H1 (cell line): Measurements from ENCODE around the gene ZFP91. TPM values are rescaled to one million over a fixed set of nuclear protein-coding genes. Genes with fewer than 3 reads are reported as not detected.
A peak's percentile ranks its signal among the peaks of the same experiment; 100 is the strongest.

ENCODE experiments used
- CTCF ChIA-PET: fragments of 300-600 bp; sonication (Branson Sonifier 250); formaldehyde crosslinking; loops from one replicate; lab custom pipeline; 2021; ENCODE audit not compliant: partially characterized antibody; lab: Charles Lee
- POLR2A ChIA-PET: fragments of 300-600 bp; sonication (Branson Sonifier 250); formaldehyde crosslinking; loops from one replicate; lab custom pipeline; 2021; ENCODE audit warnings: inconsistent platforms; ENCODE audit not compliant: partially characterized antibody; lab: Charles Lee
- DNase-seq, 2 experiments: peaks; one replicate each; pipeline versions ENCODE4 v3.0.0 to v3.0.0-alpha.2; 2010 to 2022; ENCODE audit warnings: low spot score in 2 of 2, low read depth in 1 of 2, mixed read lengths in 1 of 2
- FAIRE-seq: peaks from 2 replicates; lab custom pipeline; 2011; peaks lifted over from hg19 to GRCh38; lab: Jason Lieb, UNC
- H2AFZ ChIP-seq: 2 replicates; pipeline ENCODE4 v1.8.1; 2012; ENCODE audit warnings: low read length, inconsistent platforms
- H2AK5ac ChIP-seq: 2 replicates; pipeline ENCODE4 v1.6.1; 2013; ENCODE audit warnings: low read depth, low read length
- H2BK120ac ChIP-seq: replicated peaks from 2 replicates; pipeline ENCODE3; 2013; ENCODE audit warnings: low read depth, low read length, inconsistent platforms
- H2BK12ac ChIP-seq: 2 replicates; pipeline ENCODE4 v1.6.1; 2013; ENCODE audit warnings: low read depth, low read length
- H2BK15ac ChIP-seq: 2 replicates; pipeline ENCODE4 v1.6.1; 2013; ENCODE audit warnings: low read length
- H2BK20ac ChIP-seq: 2 replicates; pipeline ENCODE4 v1.6.1; 2013; ENCODE audit warnings: low read length
- H2BK5ac ChIP-seq: 2 replicates; pipeline ENCODE4 v1.6.1; 2013; ENCODE audit warnings: low read depth, low read length
- H3K14ac ChIP-seq: 2 replicates; pipeline ENCODE4 v1.6.1; 2013; ENCODE audit warnings: inconsistent platforms; ENCODE audit not compliant: insufficient read length
- H3K18ac ChIP-seq: 2 replicates; pipeline ENCODE4 v1.6.1; 2013; ENCODE audit warnings: low read length; ENCODE audit errors: extremely low read depth
- H3K23ac ChIP-seq: 2 replicates; pipeline ENCODE4 v1.6.1; 2013; ENCODE audit warnings: inconsistent platforms; ENCODE audit not compliant: insufficient read length
- H3K23me2 ChIP-seq: 2 replicates; pipeline ENCODE4 v1.6.1; 2013; ENCODE audit warnings: low read depth, low read length
- H3K27ac ChIP-seq: 2 replicates; pipeline ENCODE4 v1.6.1; 2011; ENCODE audit warnings: low read depth, low read length, inconsistent platforms
- H3K27me3 ChIP-seq, 4 experiments: replicated peaks in 1 of 4; 1 replicate in 1 of 4; 2 replicates in 3 of 4; pipeline versions ENCODE4 v1.6.1 to v1.8.1; 2011 to 2013; ENCODE audit warnings: low read length in 3 of 4, mild to moderate bottlenecking in 3 of 4, inconsistent platforms in 2 of 4, mixed read lengths in 2 of 4, moderate library complexity in 1 of 4; ENCODE audit not compliant: control insufficient read depth in 3 of 4, insufficient read depth in 3 of 4; ENCODE audit errors: extremely low read depth in 1 of 4
- H3K36me3 ChIP-seq, 4 experiments: 2 replicates each; pipeline versions ENCODE4 v1.6.1 to v1.8.1; 2011 to 2013; ENCODE audit warnings: mild to moderate bottlenecking in 4 of 4, low read length in 3 of 4, moderate library complexity in 2 of 4, control low read depth in 1 of 4, inconsistent platforms in 1 of 4; ENCODE audit not compliant: insufficient read depth in 4 of 4, control insufficient read depth in 2 of 4
- H3K4ac ChIP-seq: replicated peaks from 2 replicates; pipeline ENCODE3; 2013; ENCODE audit warnings: low read length, low read depth, mixed read lengths, inconsistent platforms; ENCODE audit not compliant: insufficient read length
- H3K4me1 ChIP-seq, 4 experiments: replicated peaks in 1 of 4; 1 replicate in 1 of 4; 2 replicates in 3 of 4; pipeline versions ENCODE4 v1.6.1 to v1.8.1; 2011 to 2013; ENCODE audit warnings: low read length in 3 of 4, inconsistent platforms in 2 of 4, mixed read lengths in 1 of 4; ENCODE audit not compliant: insufficient read depth in 4 of 4, control insufficient read depth in 3 of 4
- H3K4me2 ChIP-seq, 2 experiments: 2 replicates each; pipeline versions ENCODE4 v1.6.1 to v1.8.1; 2011 to 2013; ENCODE audit warnings: low read depth in 2 of 2, low read length in 2 of 2, control low read depth in 1 of 2, inconsistent platforms in 1 of 2, mild to moderate bottlenecking in 1 of 2; ENCODE audit not compliant: insufficient read depth in 1 of 2
- H3K4me3 ChIP-seq, 4 experiments: fragments of 200-600, 300-600 bp in 1 of 4; sonication (generic), shearing (Covaris generic), sonication (Bioruptor Twin) in 1 of 4; 2 replicates each; pipeline versions ENCODE4 v1.5.1 to v1.8.1; 2011 to 2016; ENCODE audit warnings: low read length in 4 of 4, low read depth in 3 of 4, control low read depth in 2 of 4, inconsistent platforms in 2 of 4, mild to moderate bottlenecking in 2 of 4, mixed read lengths in 1 of 4, moderate library complexity in 1 of 4; ENCODE audit not compliant: insufficient read depth in 2 of 4; ENCODE audit errors: extremely low read depth in 1 of 4
- H3K56ac ChIP-seq: replicated peaks from 2 replicates; pipeline ENCODE3; 2013; ENCODE audit warnings: low read depth, mild to moderate bottlenecking, mixed read lengths, low read length, inconsistent platforms; ENCODE audit not compliant: insufficient read length
- H3K79me1 ChIP-seq: 2 replicates; pipeline ENCODE4 v1.6.1; 2013; ENCODE audit warnings: low read depth, low read length, control low read depth
- H3K79me2 ChIP-seq, 2 experiments: 2 replicates each; pipeline versions ENCODE4 v1.6.1 to v1.8.1; 2012 to 2013; ENCODE audit warnings: low read length in 2 of 2, mild to moderate bottlenecking in 2 of 2, inconsistent platforms in 1 of 2; ENCODE audit not compliant: insufficient read depth in 2 of 2, control insufficient read depth in 1 of 2
- H3K9ac ChIP-seq, 4 experiments: replicated peaks in 1 of 4; 1 replicate in 1 of 4; 2 replicates in 3 of 4; pipeline versions ENCODE4 v1.6.1 to v1.8.1; 2011 to 2013; ENCODE audit warnings: low read depth in 3 of 4, low read length in 3 of 4, control low read depth in 2 of 4, mild to moderate bottlenecking in 2 of 4, moderate library complexity in 2 of 4, inconsistent platforms in 1 of 4; ENCODE audit errors: extremely low read depth in 1 of 4
- H3K9me3 ChIP-seq, 2 experiments: 2 replicates each; pipeline versions ENCODE4 v1.6.1 to v1.8.1; 2012 to 2013; ENCODE audit warnings: mild to moderate bottlenecking in 2 of 2, moderate library complexity in 2 of 2, control low read depth in 1 of 2, inconsistent platforms in 1 of 2, low read depth in 1 of 2, low read length in 1 of 2, mixed read lengths in 1 of 2; ENCODE audit not compliant: insufficient read depth in 2 of 2
- H4K20me1 ChIP-seq, 2 experiments: replicated peaks in 1 of 2; 2 replicates each; pipeline versions ENCODE3 to v1.8.1; 2011 to 2013; ENCODE audit warnings: inconsistent platforms in 2 of 2, low read length in 2 of 2, mild to moderate bottlenecking in 1 of 2; ENCODE audit not compliant: insufficient read depth in 2 of 2, control insufficient read depth in 1 of 2
- H4K5ac ChIP-seq: 2 replicates; pipeline ENCODE4 v1.6.1; 2013; ENCODE audit warnings: low read length, low read depth, mixed read lengths, inconsistent platforms; ENCODE audit not compliant: insufficient read length
- H4K8ac ChIP-seq: 2 replicates; pipeline ENCODE4 v1.8.0; 2013; ENCODE audit warnings: mild to moderate bottlenecking, moderate library complexity, low read length, inconsistent platforms; ENCODE audit not compliant: insufficient read depth; ENCODE audit errors: extremely low read depth
- H4K91ac ChIP-seq: replicated peaks from 2 replicates; pipeline ENCODE3; 2013; ENCODE audit warnings: low read length, mixed read lengths, inconsistent platforms; ENCODE audit not compliant: insufficient read length
- CHD2 ChIP-seq: IDR thresholded peaks from 2 replicates; pipeline ENCODE4 v1.6.1; 2012; ENCODE audit warnings: low read length, improper control_type of control experiment
- CREB1 ChIP-seq: IDR thresholded peaks from 2 replicates; pipeline ENCODE4 v1.6.1; 2012; ENCODE audit warnings: inconsistent platforms
- CTCF ChIP-seq, 3 experiments: IDR thresholded peaks; 1 replicate in 2 of 3; 2 replicates in 1 of 3; pipeline versions ENCODE4 v1.5.1 to v1.6.1; 2011; ENCODE audit warnings: low read length in 3 of 3, mild to moderate bottlenecking in 3 of 3, inconsistent platforms in 2 of 3, low read depth in 1 of 3, moderate library complexity in 1 of 3; ENCODE audit not compliant: insufficient read depth in 1 of 3; ENCODE audit errors: control extremely low read depth in 1 of 3
- EZH2 ChIP-seq: fragments of 200-600 bp; sonication (generic); IDR thresholded peaks from 2 replicates; pipeline ENCODE4 v1.7.1; 2012; ENCODE audit warnings: low read depth, mild to moderate bottlenecking, moderate library complexity, low read length, inconsistent platforms; ENCODE audit not compliant: severe bottlenecking
- GABPA ChIP-seq: IDR thresholded peaks from 2 replicates; pipeline ENCODE4 v1.6.1; 2011; ENCODE audit warnings: mild to moderate bottlenecking, low read length, moderate library complexity, borderline replicate concordance; ENCODE audit not compliant: insufficient read depth
- POLR2A ChIP-seq, 2 experiments: IDR thresholded peaks; 1 replicate in 1 of 2; 2 replicates in 1 of 2; pipeline ENCODE4 v1.6.1; 2011; ENCODE audit warnings: low read depth in 2 of 2, low read length in 2 of 2, mild to moderate bottlenecking in 2 of 2; ENCODE audit errors: control extremely low read depth in 1 of 2
- POU5F1 ChIP-seq: IDR thresholded peaks from 2 replicates; pipeline ENCODE4 v1.6.1; 2011; ENCODE audit warnings: low read depth, mild to moderate bottlenecking, low read length, moderate library complexity
- RAD21 ChIP-seq, 2 experiments: IDR thresholded peaks in 1 of 2; conservative IDR thresholded peaks in 1 of 2; 2 replicates each; pipeline ENCODE4 v1.6.1; 2011; ENCODE audit warnings: low read depth in 2 of 2, low read length in 2 of 2, improper control_type of control experiment in 1 of 2, inconsistent platforms in 1 of 2, mild to moderate bottlenecking in 1 of 2, moderate library complexity in 1 of 2
- SIX5 ChIP-seq: IDR thresholded peaks from 2 replicates; pipeline ENCODE4 v1.6.1; 2011; ENCODE audit warnings: mild to moderate bottlenecking, low read depth, low read length
- TAF1 ChIP-seq: IDR thresholded peaks from 2 replicates; pipeline ENCODE4 v1.6.1; 2011; ENCODE audit warnings: mild to moderate bottlenecking, low read depth, low read length
- TCF12 ChIP-seq: IDR thresholded peaks from 2 replicates; pipeline ENCODE4 v1.6.1; 2011; ENCODE audit warnings: low read depth, mild to moderate bottlenecking, low read length
- whole genome bisulfite sequencing, 2 experiments: shearing (Covaris generic) in 1 of 2; methylation state at CpG; one replicate each; pipeline versions ENCODE4 v1.1.6 to v1.1.7; 2013 to 2015; ENCODE audit warnings: low lambda C conversion rate in 2 of 2, mixed read lengths in 2 of 2, inconsistent platforms in 1 of 2, low coverage in 1 of 2, missing lambda C conversion rate in 1 of 2; ENCODE audit not compliant: insufficient replicate concordance in 2 of 2, insufficient coverage in 1 of 2, insufficient read length in 1 of 2; ENCODE audit errors: extremely low coverage in 1 of 2, missing lambda C conversion rate in 1 of 2; 5-methylcytosine and 5-hydroxymethylcytosine counted together
- polyA plus RNA-seq, 7 experiments: library from polyadenylated mRNA; depleted of rRNA in 3 of 7; stranded (reverse) in 5 of 7; unstranded in 2 of 7; fragments of >200 nt in 5 of 7; fragments of 200-250 nt in 2 of 7; gene quantifications; 1 replicate in 5 of 7; 2 replicates in 1 of 7; 4 replicates in 1 of 7; pipeline versions ENCODE4 v1.2.1 to v1.2.3, GENCODE V29; 2011 to 2013; ENCODE audit warnings: missing spikeins in 2 of 7, mixed read lengths in 2 of 7
- total RNA-seq: library from RNA; stranded (reverse); fragmentation: NEBNext Ultra II Directional; extraction: Animal tissue kit (Norgen Biotek cat#: 25700); gene quantifications from 2 replicates; pipeline ENCODE4 v1.2.1, GENCODE V29; 2021

The ZFP91 gene
- total and polyA plus RNA-seq, 2 of the 8 experiments (the other 6 are each of a cell fraction or from before 2014, with no cell fraction given) = 10.7 to 29.0 TPM

DNA sequence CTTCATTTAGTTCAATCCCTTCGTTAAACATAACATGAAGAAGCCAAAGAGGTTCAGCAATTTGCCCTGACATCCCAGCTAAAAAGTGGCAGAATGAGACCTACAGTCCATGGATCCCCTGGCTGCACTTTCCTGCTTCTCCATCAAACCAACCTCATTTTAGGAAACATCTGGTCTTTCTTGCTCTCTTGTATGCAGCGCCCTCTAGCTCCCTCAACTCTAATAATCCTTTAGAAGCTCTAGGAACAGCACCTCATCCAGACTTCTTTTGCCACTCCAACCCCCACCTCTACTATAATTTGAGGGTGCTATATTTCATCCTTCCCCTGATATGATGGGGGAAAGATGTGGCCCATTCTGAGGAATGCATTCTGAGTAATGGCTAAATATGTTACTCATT lies 51.0 kb downstream of the ZFP91 start:
- H3K36me3 ChIP-seq = peaks cover 0 to 12% (median 4%) of the 10 kb centered on the region in 4 experiments; a peak in 4 of 8 replicates
- H3K9ac ChIP-seq = no peak overlapping the region
- no peak overlapping the region for H2BK15ac ChIP-seq
- no peak overlapping the region for H3K14ac ChIP-seq
- no peak overlapping the region for H3K4ac ChIP-seq
- ChIA-PET CTCF (interaction anchor here (0.6 to 5.8 kb wide), 33 partner anchors 9 to 996 kb away, joined by 3 to 37 read pairs (median 4); partner anchors contain the start of gene GLYATL2), POLR2A (interaction anchor here (1.4 to 1.9 kb wide), 3 partner anchors 9 to 12 kb away, joined by 3 to 7 read pairs (median 4); no protein-coding TSS in a partner anchor)
- no peak overlapping the region for H3K27ac ChIP-seq
- H3K23ac ChIP-seq = no peak overlapping the region
- no peak overlapping the region for H3K4me3 ChIP-seq
- peaks cover 0 to 4% (median 1%) of the 10 kb centered on the region in 4 experiments; a peak in 2 of 7 replicates for H3K4me1 ChIP-seq
- no peaks in the 10 kb centered on the region for H4K20me1 ChIP-seq
- H2BK12ac ChIP-seq = no peak overlapping the region
- no peaks in the 10 kb centered on the region for H3K9me3 ChIP-seq
- FAIRE-seq (peak; percentile 42), DNase-seq (no peak)
- H4K91ac ChIP-seq = no peak overlapping the region
- no peak overlapping the region for H4K8ac ChIP-seq
- no peak overlapping the region for H2AK5ac ChIP-seq
- H4K5ac ChIP-seq = no peak overlapping the region
- H3K18ac ChIP-seq = no peak overlapping the region
- no peak overlapping the region for H2AFZ ChIP-seq
- no peaks in the 10 kb centered on the region for H3K27me3 ChIP-seq
- WGBS, 2 experiments = 29% methylated on average over 2 of the region's 2 CpGs; no CpG with 5 or more reads in 1 of the 2 experiments
- no peaks in the 10 kb centered on the region for H3K79me2 ChIP-seq
- H3K79me1 ChIP-seq = no peaks in the 10 kb centered on the region
- H2BK5ac ChIP-seq = no peak overlapping the region
- no peak overlapping the region for H2BK20ac ChIP-seq
- no peak overlapping the region for H2BK120ac ChIP-seq
- no peak overlapping the region for H3K56ac ChIP-seq
- H3K23me2 ChIP-seq = no peaks in the 10 kb centered on the region
- H3K4me2 ChIP-seq = no peak overlapping the region
- no peak for TF ChIP-seq SIX5
- no peak for TF ChIP-seq EZH2
- TF ChIP-seq POU5F1 = no peak
- TF ChIP-seq CTCF (IDR thresholded peaks at IDR 0.05; ENCODE audit: control extremely low read depth in 1 of 3, insufficient read depth in 1 of 3, low read depth in 1 of 3, low read length in 3 of 3) = peak in 2 of 3 experiments; percentile 69 to 75; a peak in 3 of 4 replicates
- TF ChIP-seq POLR2A (IDR thresholded peaks at IDR 0.05; ENCODE audit: control extremely low read depth in 1 of 2, low read depth in 2 of 2, low read length in 2 of 2) = peak in 1 of 2 experiments; percentile 31; a peak in 1 of 3 replicates
- no peak for TF ChIP-seq CREB1
- TF ChIP-seq TCF12 = peak; percentile 45; the same call in 1 of the 2 replicates
- TF ChIP-seq TAF1 = no peak
- TF ChIP-seq RAD21 (IDR thresholded peaks at IDR 0.05 in 1 of 2, conservative IDR thresholded peaks at IDR 0.05 in 1 of 2; ENCODE audit: low read depth in 2 of 2, low read length in 2 of 2) = peak; percentile 55 to 65
- no peak for TF ChIP-seq CHD2
- no peak for TF ChIP-seq GABPA
